BE2C (cell line): ENCODE results near the gene PLSCR4.

Experiments
- DNase-seq: peaks from one replicate; pipeline ENCODE4 v3.0.0-alpha.2; 2020
- H3K27me3 ChIP-seq: fragments of 250-450 bp; sonication (Bioruptor Pico); 2 replicates; pipeline ENCODE4 v1.5.1; 2020; ENCODE audit warnings: mild to moderate bottlenecking
- H3K36me3 ChIP-seq: fragments of 250-450 bp; sonication (Bioruptor Pico); 2 replicates; pipeline ENCODE4 v1.5.1; 2020; ENCODE audit warnings: mild to moderate bottlenecking
- H3K4me1 ChIP-seq: fragments of 250-450 bp; sonication (Bioruptor Pico); 2 replicates; pipeline ENCODE4 v1.5.1; 2020
- H3K4me3 ChIP-seq: 2 replicates; pipeline ENCODE4 v1.5.1; 2011; ENCODE audit warnings: low read depth, low read length
- H3K9me3 ChIP-seq: fragments of 250-450 bp; sonication (Bioruptor Pico); 2 replicates; pipeline ENCODE4 v1.5.1; 2020
- TF ChIP-seq, protein P1 (sequence below): IDR thresholded peaks from 2 replicates; pipeline ENCODE4 v1.5.1; 2012; ENCODE audit warnings: mild to moderate bottlenecking, low read depth, low read length

PLSCR4 gene

DNA sequence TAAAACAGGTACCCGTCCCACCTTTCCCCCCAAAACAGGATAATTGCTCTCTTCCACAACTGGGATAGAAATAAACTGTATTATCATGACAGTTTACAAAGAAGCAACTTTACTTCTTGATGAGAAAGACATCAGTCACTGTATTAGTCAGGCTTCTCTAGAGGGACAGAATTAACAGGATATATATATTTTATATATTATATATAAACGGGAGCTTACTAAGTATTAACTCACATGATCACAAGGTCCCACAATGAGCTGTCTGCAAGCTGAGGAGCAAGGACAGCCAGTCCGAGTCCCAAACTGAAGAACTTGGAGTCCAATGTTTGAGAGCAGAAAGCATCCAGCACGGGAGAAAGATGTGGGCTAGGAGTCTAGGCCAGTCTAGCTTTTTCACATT is 18.4 kb upstream of the PLSCR4 start:
- H3K36me3 ChIP-seq: no peaks in the 10 kb centered on the region
- no peaks in the 10 kb centered on the region for H3K4me1 ChIP-seq
- no peaks in the 10 kb centered on the region for H3K9me3 ChIP-seq
- DNase-seq: no peak
- TF ChIP-seq, protein P1, sequence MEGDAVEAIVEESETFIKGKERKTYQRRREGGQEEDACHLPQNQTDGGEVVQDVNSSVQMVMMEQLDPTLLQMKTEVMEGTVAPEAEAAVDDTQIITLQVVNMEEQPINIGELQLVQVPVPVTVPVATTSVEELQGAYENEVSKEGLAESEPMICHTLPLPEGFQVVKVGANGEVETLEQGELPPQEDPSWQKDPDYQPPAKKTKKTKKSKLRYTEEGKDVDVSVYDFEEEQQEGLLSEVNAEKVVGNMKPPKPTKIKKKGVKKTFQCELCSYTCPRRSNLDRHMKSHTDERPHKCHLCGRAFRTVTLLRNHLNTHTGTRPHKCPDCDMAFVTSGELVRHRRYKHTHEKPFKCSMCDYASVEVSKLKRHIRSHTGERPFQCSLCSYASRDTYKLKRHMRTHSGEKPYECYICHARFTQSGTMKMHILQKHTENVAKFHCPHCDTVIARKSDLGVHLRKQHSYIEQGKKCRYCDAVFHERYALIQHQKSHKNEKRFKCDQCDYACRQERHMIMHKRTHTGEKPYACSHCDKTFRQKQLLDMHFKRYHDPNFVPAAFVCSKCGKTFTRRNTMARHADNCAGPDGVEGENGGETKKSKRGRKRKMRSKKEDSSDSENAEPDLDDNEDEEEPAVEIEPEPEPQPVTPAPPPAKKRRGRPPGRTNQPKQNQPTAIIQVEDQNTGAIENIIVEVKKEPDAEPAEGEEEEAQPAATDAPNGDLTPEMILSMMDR: no peak
- H3K4me3 ChIP-seq: no peak overlapping the region
- H3K27me3 ChIP-seq: no peaks in the 10 kb centered on the region

DNA sequence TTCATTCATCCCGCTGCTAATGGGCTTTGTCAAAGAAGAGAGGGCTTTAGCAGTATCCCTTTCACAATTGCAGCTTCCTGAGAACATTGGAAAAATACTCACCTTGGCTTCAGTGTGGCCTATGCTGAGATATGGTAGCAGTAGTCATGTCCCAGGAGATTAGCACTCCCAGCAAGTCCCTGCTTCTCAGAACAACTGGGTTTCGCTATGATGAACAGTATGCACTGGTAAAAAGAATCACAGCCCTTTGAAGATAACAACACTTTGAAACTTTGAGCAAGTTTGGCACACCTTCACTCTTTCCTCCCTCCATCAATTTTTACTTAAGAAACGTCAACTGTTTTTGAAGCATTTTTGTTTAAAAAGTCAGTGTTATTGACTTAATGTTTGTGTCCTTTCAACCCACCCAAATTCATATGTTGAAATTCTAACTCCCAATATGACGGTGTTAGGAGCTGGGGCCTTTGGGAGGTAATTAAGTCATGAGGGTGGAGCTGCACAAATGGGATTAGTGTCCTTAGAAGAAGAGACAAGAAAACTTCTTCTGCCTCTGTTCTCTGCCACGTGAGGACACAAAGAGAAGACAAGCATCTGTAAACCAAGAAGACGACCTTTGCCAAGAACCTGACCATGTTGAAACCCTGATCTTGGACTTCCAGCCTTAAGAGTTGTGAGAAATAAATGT is 17.8 kb upstream of the PLSCR4 start:
- H3K4me3 ChIP-seq: no peak overlapping the region

GRCh38 chr3:146265720-146266119 is 14.8 kb upstream of the PLSCR4 start:
- Histone ChIP-seq H3K36me3 (no peaks in the 10 kb centered on the region), H3K4me3 (no peak overlapping the region), H3K9me3 (no peaks in the 10 kb centered on the region), H3K27me3 (no peaks in the 10 kb centered on the region), H3K4me1 (no peaks in the 10 kb centered on the region)
- DNase-seq: no peak
- TF ChIP-seq, protein P1: no peak

More for the DNA sequence above, 17.8 kb upstream of the PLSCR4 start:
- DNase-seq: no peak
- no peaks in the 10 kb centered on the region for H3K36me3 ChIP-seq
- no peaks in the 10 kb centered on the region for H3K9me3 ChIP-seq
- H3K4me1 ChIP-seq: no peaks in the 10 kb centered on the region
- H3K27me3 ChIP-seq: no peaks in the 10 kb centered on the region
- TF ChIP-seq, protein P1: no peak

DNA sequence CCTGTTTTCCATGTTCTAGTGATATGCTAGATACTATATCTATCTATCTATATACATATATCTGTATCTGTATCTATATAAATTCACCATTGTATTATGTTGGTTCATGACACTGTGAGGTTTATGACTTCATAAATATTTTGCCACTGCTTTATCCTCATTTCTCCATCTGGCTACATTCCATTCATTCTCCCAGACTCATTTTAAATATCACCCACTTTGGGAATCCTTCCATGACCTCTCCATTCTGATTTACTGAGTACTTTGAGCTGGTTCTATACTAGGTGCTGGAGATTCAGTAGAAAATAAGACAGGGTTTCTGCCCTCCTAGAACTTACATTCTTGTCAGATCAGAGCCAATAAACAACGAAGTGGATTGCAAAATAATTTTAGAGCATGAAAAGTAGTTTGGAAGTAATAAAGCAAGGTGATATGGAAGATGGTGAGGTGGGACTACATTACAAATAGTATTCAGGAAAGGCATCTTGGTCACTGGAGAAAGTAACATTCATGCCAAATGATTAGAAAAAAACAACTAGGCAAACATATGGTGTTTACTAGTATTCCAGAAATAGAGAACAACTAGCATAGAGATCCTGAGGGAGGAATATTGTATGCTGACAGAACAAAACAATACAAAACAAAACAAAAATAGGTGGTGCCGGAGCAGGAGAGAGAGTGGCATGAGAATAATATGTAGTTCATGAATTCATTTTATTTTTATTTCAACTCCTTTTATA is 11.6 kb upstream of the PLSCR4 start:
- no peaks in the 10 kb centered on the region for H3K36me3 ChIP-seq
- H3K4me1 ChIP-seq: no peaks in the 10 kb centered on the region
- DNase-seq: no peak
- no peaks in the 10 kb centered on the region for H3K9me3 ChIP-seq
- H3K4me3 ChIP-seq: no peak overlapping the region
- no peaks in the 10 kb centered on the region for H3K27me3 ChIP-seq
- TF ChIP-seq, protein P1: no peak

DNA sequence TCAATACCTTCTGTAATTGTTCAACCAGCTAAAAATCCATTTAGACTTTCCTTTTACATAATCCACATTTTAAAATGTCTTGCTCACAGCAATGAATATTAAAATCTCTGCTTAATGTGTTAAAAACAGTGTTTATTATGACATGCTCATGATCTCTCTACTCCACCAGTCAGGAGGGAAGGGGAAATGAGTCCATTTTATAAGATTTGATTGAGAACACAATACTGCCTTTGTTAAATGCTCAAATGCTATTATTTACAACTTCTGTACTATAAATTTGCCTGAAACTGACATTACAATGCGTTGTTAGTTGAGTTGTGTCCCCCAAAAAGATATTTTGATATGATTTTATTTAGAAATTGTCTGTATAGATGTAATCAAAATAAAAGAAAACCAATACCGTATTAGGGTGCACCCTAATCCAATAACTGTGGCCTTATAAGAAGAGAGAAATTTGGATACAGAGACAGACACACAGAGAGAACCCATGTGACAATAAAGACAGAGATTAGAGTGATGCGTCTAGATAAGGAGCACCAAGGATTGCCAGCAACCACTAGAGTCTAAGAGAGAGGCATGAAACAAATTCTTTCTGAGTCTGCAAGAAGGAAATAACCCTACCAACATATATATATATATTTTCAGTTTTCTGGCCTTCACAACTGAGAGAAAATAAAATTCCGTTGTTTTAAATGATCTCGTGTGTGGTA is 9.1 kb upstream of the PLSCR4 start:
- TF ChIP-seq, protein P1: no peak
- H3K36me3 ChIP-seq: no peaks in the 10 kb centered on the region
- H3K4me1 ChIP-seq: no peaks in the 10 kb centered on the region
- no peaks in the 10 kb centered on the region for H3K9me3 ChIP-seq
- no peaks in the 10 kb centered on the region for H3K27me3 ChIP-seq
- H3K4me3 ChIP-seq: no peak overlapping the region
- no peak for DNase-seq
